Endothelial cell of umbilical vein (primary cell): ENCODE data around the gene IYD. TPM values are rescaled to one million over a fixed set of nuclear protein-coding genes. Genes with fewer than 3 reads are reported as not detected.

Source experiments
- BruUV-seq: library from RNA; stranded (reverse); fragments of 400-500 nt; replicated peaks from 2 replicates; lab custom pipeline; 2021; lab: Mats Ljungman, UMichigan
- CTCF ChIA-PET: fragments of 300-600, 350-600 bp; sonication (Branson Sonifier 250); formaldehyde crosslinking; loops from one replicate; lab custom pipeline; 2021; ENCODE audit warnings: antibody characterized with exemption, inconsistent platforms; lab: Charles Lee
- POLR2A ChIA-PET: fragments of 300-600, 350-600 bp; sonication (Branson Sonifier 250); formaldehyde crosslinking; loops from one replicate; lab custom pipeline; 2021; ENCODE audit warnings: antibody characterized with exemption, inconsistent platforms; lab: Charles Lee
- DNase-seq: peaks from one replicate; pipeline ENCODE4 v3.0.0-alpha.2; 2011; ENCODE audit warnings: low read depth, low spot score
- FAIRE-seq: peaks from 2 replicates; lab custom pipeline; 2011; peaks lifted over from hg19 to GRCh38; lab: Jason Lieb, UNC
- H2AFZ ChIP-seq: 2 replicates; pipeline ENCODE4 v1.6.0; 2012; ENCODE audit warnings: low read depth, low read length, control low read depth, inconsistent platforms
- H3K27ac ChIP-seq: 2 replicates; pipeline ENCODE4 v1.5.1; 2011; ENCODE audit warnings: low read depth, mild to moderate bottlenecking, control low read depth, low read length, moderate library complexity; ENCODE audit not compliant: insufficient read depth
- H3K27me3 ChIP-seq, 2 experiments: 2 replicates each; pipeline versions ENCODE4 v1.6.0 to v1.6.1; 2011; ENCODE audit warnings: low read length in 2 of 2, mixed read lengths in 1 of 2; ENCODE audit not compliant: control insufficient read depth in 2 of 2, insufficient read depth in 2 of 2
- H3K36me3 ChIP-seq, 2 experiments: 2 replicates in 1 of 2; 3 replicates in 1 of 2; pipeline ENCODE4 v1.5.1; 2011; ENCODE audit warnings: low read length in 2 of 2, mild to moderate bottlenecking in 1 of 2, moderate library complexity in 1 of 2; ENCODE audit not compliant: control insufficient read depth in 2 of 2, insufficient read depth in 2 of 2; ENCODE audit errors: extremely low read depth in 1 of 2
- H3K4me1 ChIP-seq: 3 replicates; pipeline ENCODE4 v1.5.1; 2011; ENCODE audit warnings: mild to moderate bottlenecking, low read length; ENCODE audit not compliant: control insufficient read depth, insufficient read depth; ENCODE audit errors: extremely low read depth
- H3K4me2 ChIP-seq: 2 replicates; pipeline ENCODE4 v1.6.1; 2011; ENCODE audit warnings: low read length, control low read depth, mixed read lengths; ENCODE audit not compliant: insufficient read depth
- H3K4me3 ChIP-seq, 3 experiments: fragments of 200-600 bp in 1 of 3; sonication (generic), shearing (Covaris generic) in 1 of 3; replicated peaks in 1 of 3; 2 replicates each; pipeline ENCODE4 v1.5.1; 2011 to 2016; ENCODE audit warnings: control low read depth in 3 of 3, low read length in 3 of 3, mild to moderate bottlenecking in 2 of 3, inconsistent platforms in 1 of 3, low read depth in 1 of 3, moderate library complexity in 1 of 3; ENCODE audit not compliant: insufficient read depth in 1 of 3
- H3K79me2 ChIP-seq: 2 replicates; pipeline ENCODE4 v1.6.0; 2012; ENCODE audit warnings: low read length, inconsistent platforms; ENCODE audit not compliant: control insufficient read depth, insufficient read depth
- H3K9ac ChIP-seq: replicated peaks from 2 replicates; pipeline ENCODE3; 2011; ENCODE audit warnings: low read length, control low read depth; ENCODE audit not compliant: insufficient read depth; ENCODE audit errors: extremely low read depth
- H3K9me1 ChIP-seq: replicated peaks from 3 replicates; pipeline ENCODE4 v1.6.0; 2011; ENCODE audit warnings: mild to moderate bottlenecking, low read length; ENCODE audit not compliant: control insufficient read depth, insufficient read depth; ENCODE audit errors: extremely low read depth
- H3K9me3 ChIP-seq: replicated peaks from 2 replicates; pipeline ENCODE4 v1.5.1; 2012; ENCODE audit warnings: low read length, inconsistent platforms; ENCODE audit not compliant: control insufficient read depth, insufficient read depth
- H4K20me1 ChIP-seq: replicated peaks from 2 replicates; pipeline ENCODE3; 2011; ENCODE audit warnings: mild to moderate bottlenecking, low read length; ENCODE audit not compliant: control insufficient read depth, insufficient read depth; ENCODE audit errors: extremely low read depth
- CTCF ChIP-seq, 2 donors: IDR thresholded peaks; 1 replicate in 1 of 2; 2 replicates in 1 of 2; pipeline ENCODE4 v1.5.1; 2011; ENCODE audit warnings: low read length in 2 of 2, mild to moderate bottlenecking in 2 of 2, moderate library complexity in 2 of 2, control low read depth in 1 of 2, inconsistent platforms in 1 of 2, low read depth in 1 of 2; ENCODE audit not compliant: insufficient read depth in 1 of 2; ENCODE audit errors: extremely low read depth in 1 of 2
- FOS ChIP-seq: IDR thresholded peaks from 2 replicates; pipeline ENCODE4 v1.6.1; 2011; ENCODE audit warnings: mild to moderate bottlenecking, low read length, moderate library complexity, borderline replicate concordance; ENCODE audit not compliant: insufficient read depth
- GATA2 ChIP-seq: IDR thresholded peaks from 2 replicates; pipeline ENCODE4 v1.7.0; 2011; ENCODE audit warnings: low read depth, mild to moderate bottlenecking, moderate library complexity, mixed read lengths, low read length; ENCODE audit not compliant: insufficient read length, insufficient read depth
- JUN ChIP-seq: IDR thresholded peaks from 2 replicates; pipeline ENCODE4 v1.6.1; 2011; ENCODE audit warnings: borderline replicate concordance, low read depth; ENCODE audit not compliant: insufficient read length, insufficient read depth
- MAX ChIP-seq: IDR thresholded peaks from 2 replicates; pipeline ENCODE4 v1.6.1; 2011; ENCODE audit not compliant: insufficient read depth, insufficient read length
- POLR2AphosphoS5 ChIP-seq: IDR thresholded peaks from 2 replicates; pipeline ENCODE4 v1.6.1; 2012; ENCODE audit warnings: low read depth, mild to moderate bottlenecking, control low read depth, low read length, moderate library complexity; ENCODE audit not compliant: insufficient read depth
- dilution Hi-C: fragments of 300-500 bp; cut with MboI; formaldehyde crosslinking; loops from one replicate; pipeline ENCODE4 v1.15.0; 2019; ENCODE audit warnings: low sequenced_read_pairs; ENCODE audit not compliant: extremely low pct_ligation_motif_present
- intact Hi-C: fragments of 100-400 bp; cut with micrococcal nuclease; formaldehyde crosslinking; loops from one replicate; pipeline ENCODE4 v1.10.0; 2022
- polyA plus RNA-seq, 4 experiments: library from polyadenylated mRNA; depleted of rRNA in 3 of 4; stranded (reverse) in 3 of 4; unstranded in 1 of 4; fragments of >200 nt; gene quantifications; 2 replicates each; pipeline versions ENCODE4 v1.2.1 to v1.2.3, GENCODE V29; 2011 to 2012; ENCODE audit warnings: missing spikeins in 1 of 4
- total RNA-seq: library from RNA; stranded (reverse); gene quantifications from 2 replicates; pipeline ENCODE4 v1.2.3, GENCODE V29; 2021

IYD gene
- total and polyA plus RNA-seq, 2 donors (not counting 3 experiments of a cell fraction or from before 2014, with no cell fraction given) = not detected

GRCh38 chr6:150452428-150453243 is 83.8 kb downstream of the IYD start:
- Histone ChIP-seq H3K4me2 (no peak overlapping the region), H3K9ac (no peak overlapping the region), H3K79me2 (no peaks in the 10 kb centered on the region), H4K20me1 (no peaks in the 10 kb centered on the region), H3K36me3 (no peaks in the 10 kb centered on the region), H3K27me3 (no peaks in the 10 kb centered on the region), H3K9me3 (no peaks in the 10 kb centered on the region), H3K9me1 (no peaks in the 10 kb centered on the region), H2AFZ (no peak overlapping the region), H3K4me3 (no peak overlapping the region), H3K27ac (no peak overlapping the region), H3K4me1 (peaks cover 11% of the 10 kb centered on the region)
- dilution Hi-C loops (no loop called here), intact Hi-C loops (no loop called here)
- DNase-seq (peak; percentile 64), FAIRE-seq (peak; percentile 77)
- ChIA-PET CTCF (interaction anchor here (1.1 kb wide), 1 partner anchor 33 kb away, joined by 3 read pairs; no protein-coding TSS in a partner anchor), POLR2A (no interaction called here)
- no TSS peak for BruUV-seq
- TF ChIP-seq MAX (no peak), GATA2 (no peak), FOS (peak; percentile 13), JUN (peak; percentile 44)

- Histone ChIP-seq H3K9me3 (no peaks in the 10 kb centered on the region), H3K4me1 (peaks cover 11% of the 10 kb centered on the region), H3K36me3 (no peaks in the 10 kb centered on the region), H3K79me2 (no peaks in the 10 kb centered on the region), H3K4me3 (no peak overlapping the region), H3K4me2 (no peak overlapping the region), H3K27me3 (no peaks in the 10 kb centered on the region), H4K20me1 (no peaks in the 10 kb centered on the region), H3K9ac (no peak overlapping the region), H2AFZ (no peak overlapping the region), H3K27ac (no peak overlapping the region), H3K9me1 (no peaks in the 10 kb centered on the region)
- DNase-seq = no peak
- no peak for FAIRE-seq
- TF ChIP-seq CTCF (IDR thresholded peaks at IDR 0.05; ENCODE audit: extremely low read depth in 1 of 2, insufficient read depth in 1 of 2, low read depth in 1 of 2, low read length in 2 of 2) (no peak), POLR2AphosphoS5 (no peak), GATA2 (no peak), JUN (no peak)
- intact Hi-C loops (no loop called here), dilution Hi-C loops (no loop called here)
- ChIA-PET POLR2A (no interaction called here), CTCF (no interaction called here)
- no TSS peak for BruUV-seq
These were observed 84.5 kb downstream of the IYD start for GRCh38 chr6:150453357-150453756.
